Adrenal gland (tissue), 19 donors: ENCODE data around the gene ZNF765. TPM values are rescaled to one million over a fixed set of nuclear protein-coding genes. Genes with fewer than 3 reads are reported as not detected.
A peak's percentile ranks its signal among the peaks of the same experiment; 100 is the strongest.
"Not testable (repeated sequence)": the region's sequence is repeated elsewhere in the genome, so short reads cannot be mapped to it uniquely, and the experiment has no call there.

Experiments used
- DNase-seq, 7 donors: peaks; one replicate each; pipeline ENCODE4 v3.0.0-alpha.2; 2019 to 2020
- H3K27ac ChIP-seq, 5 donors: fragments of 200-600 bp; sonication (generic) in 4 of 5; 1 replicate in 3 of 5; 2 replicates in 2 of 5; pipeline versions ENCODE4 v1.5.1 to v1.8.0; 2016 to 2020; ENCODE audit warnings: mild to moderate bottlenecking in 1 of 5
- H3K27me3 ChIP-seq: fragments of 200-600 bp; 2 replicates; pipeline ENCODE4 v1.8.0; 2021
- H3K36me3 ChIP-seq, 2 donors: fragments of 200-600 bp; replicated peaks in 1 of 2; 1 replicate in 1 of 2; 2 replicates in 1 of 2; pipeline versions ENCODE4 v1.5.1 to v1.8.0; 2018 to 2022
- H3K4me1 ChIP-seq, 2 donors: fragments of 200-600 bp; replicated peaks in 1 of 2; 1 replicate in 1 of 2; 2 replicates in 1 of 2; pipeline versions ENCODE4 v1.5.1 to v1.8.0; 2018 to 2021
- H3K4me3 ChIP-seq, 4 donors: fragments of 200-600 bp; sonication (generic) in 3 of 4; one replicate each; pipeline ENCODE4 v1.5.1; 2016 to 2018
- H3K9me3 ChIP-seq, 3 donors: fragments of 200-600 bp; sonication (generic) in 1 of 3; replicated peaks in 1 of 3; 1 replicate in 2 of 3; 2 replicates in 1 of 3; pipeline versions ENCODE4 v1.5.1 to v1.8.0; 2016 to 2021
- CTCF ChIP-seq, 6 experiments: fragments of 450-650 bp in 4 of 6; fragments of 200-600 bp in 2 of 6; sonication (generic) in 1 of 6; IDR thresholded peaks; 1 replicate in 5 of 6; 2 replicates in 1 of 6; pipeline versions ENCODE4 v1.5.1 to v1.8.0; 2016 to 2021; ENCODE audit warnings: antibody characterized with exemption in 6 of 6, mild to moderate bottlenecking in 2 of 6, moderate library complexity in 1 of 6
- POLR2A ChIP-seq, 2 donors: fragments of 450-650 bp; IDR thresholded peaks; one replicate each; pipeline ENCODE4 v1.6.1; 2017; ENCODE audit warnings: antibody characterized with exemption in 2 of 2, mild to moderate bottlenecking in 2 of 2, moderate library complexity in 1 of 2
- WGBS, 4 donors: extraction: QIAGEN DNeasy Blood & Tissue Kit in 2 of 4; methylation state at CpG; one replicate each; pipeline versions ENCODE4 v1.1.5 to v1.1.7; 2013 to 2017; 5-methylcytosine and 5-hydroxymethylcytosine counted together
- intact Hi-C, 2 donors: fragments of 100-400 bp; cut with DNase I; formaldehyde crosslinking; loops; one replicate each; pipeline versions ENCODE4 v1.14.1 to v1.15.0; 2022 to 2023
- long read RNA-seq, 10 donors: library from polyadenylated mRNA in 3 of 10; unstranded in 2 of 10; stranded (forward) in 1 of 10; transcript quantifications; one replicate each; pipeline ENCODE4 v2.0.0 and lab custom pipeline, GENCODE V29; 2021 to 2026
- polyA plus RNA-seq, 3 donors: library from polyadenylated mRNA; stranded (reverse); fragments of 200-250 nt in 2 of 3; fragments of 350-450 nt in 1 of 3; fragmentation: Illumina TruSeq in 1 of 3; extraction: RNeasy Lipid Tissue Mini Kit (QIAGEN cat#74804) in 1 of 3; gene quantifications; one replicate each; pipeline ENCODE4 v1.2.3, GENCODE V29; 2013 to 2014
- total RNA-seq, 9 donors: library from RNA; depleted of rRNA in 4 of 9; stranded (reverse); fragments of >200 nt in 4 of 9; fragments of 120-200 nt in 1 of 9; fragmentation: NEBNext Ultra II Directional in 1 of 9; extraction: Animal tissue kit (Norgen Biotek cat#: 25700) in 1 of 9; gene quantifications; one replicate each; pipeline versions ENCODE4 v1.1.0 to v1.2.4, GENCODE V29; 2013 to 2023
- donor health status: healthy with polysubstance abuse.
- donor health status: Bipolar disorder and iron deficiency.
- donor health status: DM: yes; HTN: yes; CAD: no.
- donor health status: DM: no; HTN: no; CAD: no.
- donor health status: DM: no; HTN: no; CAD: no.
- donor health status: DM: yes; HTN: yes; CAD: no.

Gene ZNF765
- total RNA-seq (10 to 100 TPM; 11.4 to 24.0 (median 17.3) TPM), polyA plus RNA-seq (10 to 100 TPM in 1 of 3 donors, 1 to 10 TPM in 2; 4.3 to 15.1 (median 9.4) TPM)
- long read RNA-seq, donor 1, full-length matches to known transcripts: 1 of 1 reads
- long read RNA-seq, donor 1, partial matches to known transcripts: 0 of 1 reads
- long read RNA-seq, donor 1, other reads (novel, unspliced or antisense): 0 of 1 reads
- long read RNA-seq, donor 2, partial matches to known transcripts: 0 of 1 reads
- long read RNA-seq, donor 2, other reads (novel, unspliced or antisense): 0 of 1 reads
- long read RNA-seq, donor 3, full-length matches to known transcripts: 1 of 1 reads
- long read RNA-seq, donor 3, partial matches to known transcripts: 0 of 1 reads
- long read RNA-seq, donor 3, other reads (novel, unspliced or antisense): 0 of 1 reads
- long read RNA-seq, donor 4, full-length matches to known transcripts: 2 of 6 reads
- long read RNA-seq, donor 4, partial matches to known transcripts: 0 of 6 reads
- long read RNA-seq, donor 4, other reads (novel, unspliced or antisense): 4 of 6 reads
- long read RNA-seq, donor 5, full-length matches to known transcripts: 11 of 25 reads
- long read RNA-seq, donor 5, partial matches to known transcripts: 1 of 25 reads
- long read RNA-seq, donor 5, other reads (novel, unspliced or antisense): 13 of 25 reads
- long read RNA-seq, donor 6, partial matches to known transcripts: 0 of 3 reads
- long read RNA-seq, donor 6, other reads (novel, unspliced or antisense): 3 of 3 reads
- long read RNA-seq, donor 7: 0 reads
- long read RNA-seq, donor 8, full-length matches to known transcripts: 2 of 2 reads
- long read RNA-seq, donor 8, partial matches to known transcripts: 0 of 2 reads
- long read RNA-seq, donor 8, other reads (novel, unspliced or antisense): 0 of 2 reads
- long read RNA-seq, donor 9, full-length matches to known transcripts: 2 of 2 reads
- long read RNA-seq, donor 9, partial matches to known transcripts: 0 of 2 reads
- long read RNA-seq, donor 9, other reads (novel, unspliced or antisense): 0 of 2 reads
- long read RNA-seq, donor 10, full-length matches to known transcripts: 1 of 1 reads
- long read RNA-seq, donor 10, partial matches to known transcripts: 0 of 1 reads
- long read RNA-seq, donor 10, other reads (novel, unspliced or antisense): 0 of 1 reads

GRCh38 chr19:53394974-53395839, at the start of gene ZNF765:
Gene ZNF765 (plus strand): TSS chr19:53395149. CDS start chr19:53398016, 2,867 bp downstream.
- no peaks in the 10 kb centered on the region for H3K9me3 ChIP-seq
- DNase-seq: peak; percentile 95 to 98 (median 97)
- intact Hi-C loops: no loop called here
- WGBS, 4 donors: 0 to 1% (median 0%) methylated on average over 35 to 58 of the region's 58 CpGs
- peak within 1 kb of the TSS; percentile 27 to 71 (median 55) for H3K4me3 ChIP-seq
- peak within 1 kb of the TSS in 4 of 5 donors; percentile 26 to 87 (median 83) for H3K27ac ChIP-seq
- TF ChIP-seq POLR2A (IDR thresholded peaks at IDR 0.05): peak in 1 of 2 donors; percentile 70
- peak; percentile 22 to 52 (median 46) for TF ChIP-seq CTCF (IDR thresholded peaks at IDR 0.05)
- peaks cover 13 to 21% of the 10 kb centered on the region in 2 donors for H3K4me1 ChIP-seq
- H3K27me3 ChIP-seq: no peaks in the 10 kb centered on the region
- peaks cover 0 to 11% of the 10 kb centered on the region in 2 donors for H3K36me3 ChIP-seq

- H3K4me1 ChIP-seq: no peaks in the 10 kb centered on the region
- DNase-seq: no peak
- 96 to 100% (median 98%) methylated on average over 1 of the region's 1 CpG for WGBS, 4 donors
- TF ChIP-seq POLR2A (IDR thresholded peaks at IDR 0.05) (no peak), CTCF (IDR thresholded peaks at IDR 0.05) (no peak)
- H3K27ac ChIP-seq: no peak overlapping the region
- no peak overlapping the region for H3K4me3 ChIP-seq
- peaks cover 0 to 58% (median 6%) of the 10 kb centered on the region in 3 donors for H3K9me3 ChIP-seq
- no peaks in the 10 kb centered on the region for H3K27me3 ChIP-seq
- intact Hi-C loops: no loop called here
- H3K36me3 ChIP-seq: peaks cover 0 to 9% of the 10 kb centered on the region in 2 donors
These were observed 39.2 kb upstream of the ZNF765 start for GRCh38 chr19:53355739-53356138.

- 58 to 72% (median 68%) methylated on average over 25 to 35 of the region's 35 CpGs for WGBS, 4 donors
- Histone ChIP-seq H3K4me3 (no peak overlapping the region), H3K27me3 (no peaks in the 10 kb centered on the region), H3K36me3 (no peaks in the 10 kb centered on the region), H3K9me3 (peaks cover 0 to 38% (median 6%) of the 10 kb centered on the region in 3 donors), H3K27ac (no peak overlapping the region), H3K4me1 (no peaks in the 10 kb centered on the region)
- DNase-seq: no peak
- no peak for TF ChIP-seq POLR2A (IDR thresholded peaks at IDR 0.05)
- no peak for TF ChIP-seq CTCF (IDR thresholded peaks at IDR 0.05)
- intact Hi-C loops: no loop called here
These were observed 36.9 kb upstream of the ZNF765 start for GRCh38 chr19:53357821-53358581.

GRCh38 chr19:53360056-53360455, 34.9 kb upstream of the ZNF765 start:
- H3K27me3 ChIP-seq, H3K27ac ChIP-seq, DNase-seq, H3K4me3 ChIP-seq, H3K36me3 ChIP-seq, H3K4me1 ChIP-seq: not testable (repeated sequence)
- intact Hi-C loops: loop anchor here in 1 of 2 donors (10.0 kb wide), 1 partner anchor 165 kb away; the partner anchor contains the start of gene ZNF665
- peaks cover 0 to 17% (median 0%) of the 10 kb centered on the region in 3 donors for H3K9me3 ChIP-seq
- 89 to 93% (median 90%) methylated on average over 6 to 10 of the region's 10 CpGs for WGBS, 4 donors
